LoVo (cell line): ENCODE results near the gene CD33.
"Not testable (repeated sequence)": the region's sequence is repeated elsewhere in the genome, so short reads cannot be mapped to it uniquely, and the experiment has no call there.

Experiments
- DNase-seq: peaks from one replicate; pipeline ENCODE4 v3.0.0-alpha.2; 2016; ENCODE audit warnings: low spot score

CD33 gene

GRCh38 chr19:51224898-51225393 lies at the start of gene CD33:
TSS of gene CD33 (plus strand) at chr19:51225080. CDS start at chr19:51225119, 39 bp downstream.
- DNase-seq, result not testable (repeated sequence)

- DNase-seq, result no peak
These were observed 45.6 kb upstream of the CD33 start for GRCh38 chr19:51179256-51179655.

- DNase-seq, result no peak
These were observed 43.4 kb upstream of the CD33 start for GRCh38 chr19:51181377-51181912.

GRCh38 chr19:51181913-51182419 lies 42.9 kb upstream of the CD33 start:
- no peak for DNase-seq

GRCh38 chr19:51183629-51184028 lies 41.3 kb upstream of the CD33 start:
- no peak for DNase-seq

- DNase-seq, result no peak
These were observed 39.6 kb upstream of the CD33 start for GRCh38 chr19:51185069-51185867.

- DNase-seq, result no peak
These were observed 39.0 kb upstream of the CD33 start for GRCh38 chr19:51185868-51186215.

- no peak for DNase-seq
These were observed 38.6 kb upstream of the CD33 start for GRCh38 chr19:51186323-51186722.

GRCh38 chr19:51187395-51188226 lies 37.3 kb upstream of the CD33 start:
- DNase-seq, result no peak

- DNase-seq, result no peak
These were observed 36.7 kb upstream of the CD33 start for GRCh38 chr19:51188227-51188559.

- no peak for DNase-seq
These were observed 32.2 kb upstream of the CD33 start for GRCh38 chr19:51192689-51193088.

GRCh38 chr19:51194527-51195315 lies 30.2 kb upstream of the CD33 start:
- DNase-seq, result no peak

- no peak for DNase-seq
These were observed 29.6 kb upstream of the CD33 start for GRCh38 chr19:51195316-51195586.

- no peak for DNase-seq
These were observed 29.3 kb upstream of the CD33 start for GRCh38 chr19:51195616-51196015.

- DNase-seq, result no peak
These were observed 28.7 kb upstream of the CD33 start for GRCh38 chr19:51196181-51196580.

GRCh38 chr19:51198641-51199040 lies 26.2 kb upstream of the CD33 start:
- no peak for DNase-seq

- DNase-seq, result no peak
These were observed 24.7 kb upstream of the CD33 start for GRCh38 chr19:51200071-51200666.

GRCh38 chr19:51201712-51202111 lies 23.2 kb upstream of the CD33 start:
- no peak for DNase-seq

GRCh38 chr19:51203916-51204315 lies 21.0 kb upstream of the CD33 start:
- no peak for DNase-seq

- DNase-seq, result no peak
These were observed 20.6 kb upstream of the CD33 start for GRCh38 chr19:51204321-51204720.

GRCh38 chr19:51207747-51208146 lies 17.1 kb upstream of the CD33 start:
- no peak for DNase-seq
